OCI-LY7 (cell line): ENCODE measurements around the gene SRBD1. TPM values are rescaled to one million over a fixed set of nuclear protein-coding genes. Genes with fewer than 3 reads are reported as not detected.

Experiments
- Bru-seq: library from RNA; stranded (reverse); fragments of 400-500 nt; gene quantifications from one replicate; lab custom pipeline; 2021; lab: Mats Ljungman, UMichigan
- BruChase-seq, 2 experiments: library from RNA; stranded (reverse); fragments of 400-500 nt; gene quantifications; one replicate each; lab custom pipeline; 2021; lab: Mats Ljungman, UMichigan
- BruUV-seq: library from RNA; stranded (reverse); fragments of 400-500 nt; replicated peaks from 2 replicates; lab custom pipeline; 2021; lab: Mats Ljungman, UMichigan
- CTCF ChIA-PET: fragments of 300-600 bp; sonication (Branson Sonifier 250); formaldehyde crosslinking; loops from one replicate; lab custom pipeline; 2022; ENCODE audit warnings: antibody characterized with exemption; ENCODE audit not compliant: unreplicated experiment; lab: Charles Lee
- POLR2A ChIA-PET: fragments of 300-600 bp; sonication (Branson Sonifier 250); formaldehyde crosslinking; loops from one replicate; lab custom pipeline; 2022; ENCODE audit warnings: antibody characterized with exemption; lab: Charles Lee
- DNase-seq: peaks from one replicate; pipeline ENCODE4 v3.0.0-alpha.2; 2015; ENCODE audit warnings: low spot score
- H2AFZ ChIP-seq: fragments of 200-600 bp; sonication (generic), shearing (Covaris generic); 2 replicates; pipeline ENCODE4 v1.6.1; 2014; ENCODE audit warnings: mild to moderate bottlenecking, antibody characterized with exemption, low read length, moderate library complexity
- H3K27ac ChIP-seq: fragments of 200-600 bp; sonication (generic); 2 replicates; pipeline ENCODE4 v1.5.1; 2014; ENCODE audit warnings: mixed run types, low read depth, mild to moderate bottlenecking, moderate library complexity, low read length, inconsistent platforms; ENCODE audit not compliant: poor library complexity, severe bottlenecking
- H3K36me3 ChIP-seq: fragments of 200-600 bp; sonication (generic); 2 replicates; pipeline ENCODE4 v1.6.1; 2014; ENCODE audit warnings: mild to moderate bottlenecking, antibody characterized with exemption, low read length, moderate library complexity, mixed read lengths; ENCODE audit not compliant: insufficient read depth
- H3K4me1 ChIP-seq: fragments of 200-600 bp; sonication (generic); 2 replicates; pipeline ENCODE4 v1.5.1; 2014; ENCODE audit warnings: mild to moderate bottlenecking, low read length; ENCODE audit not compliant: insufficient read depth, poor library complexity, severe bottlenecking
- H3K4me2 ChIP-seq: fragments of 200-600 bp; sonication (generic); 2 replicates; pipeline ENCODE4 v1.6.1; 2014; ENCODE audit warnings: mild to moderate bottlenecking, low read length
- H3K4me3 ChIP-seq: fragments of 200-600 bp; sonication (generic); 2 replicates; pipeline ENCODE4 v1.5.1; 2014; ENCODE audit warnings: mild to moderate bottlenecking, low read depth, low read length; ENCODE audit not compliant: poor library complexity, severe bottlenecking
- H3K79me2 ChIP-seq: fragments of 200-600 bp; sonication (generic); 2 replicates; pipeline ENCODE4 v1.6.1; 2016; ENCODE audit warnings: low read depth, mild to moderate bottlenecking, low read length, moderate library complexity, mixed read lengths; ENCODE audit not compliant: insufficient read depth
- H3K9me2 ChIP-seq: fragments of 200-600 bp; sonication (generic); 2 replicates; pipeline ENCODE4 v1.6.1; 2016; ENCODE audit warnings: mild to moderate bottlenecking, low read length, mixed read lengths; ENCODE audit not compliant: insufficient read depth
- H3K9me3 ChIP-seq: fragments of 200-600 bp; sonication (generic); 2 replicates; pipeline ENCODE4 v1.6.1; 2014; ENCODE audit warnings: mild to moderate bottlenecking, mixed run types, low read length, mixed read lengths
- H4K20me1 ChIP-seq: fragments of 200-600 bp; sonication (generic); 2 replicates; pipeline ENCODE4 v1.6.1; 2014; ENCODE audit warnings: mild to moderate bottlenecking, antibody characterized with exemption, low read length, moderate library complexity, mixed read lengths; ENCODE audit not compliant: insufficient read depth
- EZH2phosphoT487 ChIP-seq: fragments of 200-600 bp; sonication (generic); IDR thresholded peaks from 2 replicates; pipeline ENCODE4 v1.6.1; 2018; ENCODE audit warnings: low read depth, borderline replicate concordance, mild to moderate bottlenecking, mixed run types, antibody characterized with exemption, low read length, moderate library complexity, mixed read lengths
- intact Hi-C: fragments of 100-400 bp; cut with micrococcal nuclease; formaldehyde crosslinking; loops from one replicate; pipeline ENCODE4 v1.10.0; 2022; ENCODE audit not compliant: unreplicated experiment
- long read RNA-seq: library from polyadenylated mRNA; stranded (forward); transcript quantifications from one replicate; pipeline ENCODE4 v2.0.0, GENCODE V29; 2022
- total RNA-seq, 2 experiments: library from RNA; depleted of rRNA in 1 of 2; stranded (reverse); fragments of >200 nt in 1 of 2; shearing (Covaris generic) in 1 of 2; gene quantifications; 2 replicates each; pipeline ENCODE4 v1.2.3, GENCODE V29; 2014 to 2022
- TF ChIP-seq, protein P1 (sequence below): fragments of 200-600 bp; sonication (generic); conservative IDR thresholded peaks from 2 replicates; pipeline ENCODE4 v1.5.1; 2014; ENCODE audit warnings: mild to moderate bottlenecking, antibody characterized with exemption, low read length, moderate library complexity, mixed read lengths

Gene SRBD1, protein sequence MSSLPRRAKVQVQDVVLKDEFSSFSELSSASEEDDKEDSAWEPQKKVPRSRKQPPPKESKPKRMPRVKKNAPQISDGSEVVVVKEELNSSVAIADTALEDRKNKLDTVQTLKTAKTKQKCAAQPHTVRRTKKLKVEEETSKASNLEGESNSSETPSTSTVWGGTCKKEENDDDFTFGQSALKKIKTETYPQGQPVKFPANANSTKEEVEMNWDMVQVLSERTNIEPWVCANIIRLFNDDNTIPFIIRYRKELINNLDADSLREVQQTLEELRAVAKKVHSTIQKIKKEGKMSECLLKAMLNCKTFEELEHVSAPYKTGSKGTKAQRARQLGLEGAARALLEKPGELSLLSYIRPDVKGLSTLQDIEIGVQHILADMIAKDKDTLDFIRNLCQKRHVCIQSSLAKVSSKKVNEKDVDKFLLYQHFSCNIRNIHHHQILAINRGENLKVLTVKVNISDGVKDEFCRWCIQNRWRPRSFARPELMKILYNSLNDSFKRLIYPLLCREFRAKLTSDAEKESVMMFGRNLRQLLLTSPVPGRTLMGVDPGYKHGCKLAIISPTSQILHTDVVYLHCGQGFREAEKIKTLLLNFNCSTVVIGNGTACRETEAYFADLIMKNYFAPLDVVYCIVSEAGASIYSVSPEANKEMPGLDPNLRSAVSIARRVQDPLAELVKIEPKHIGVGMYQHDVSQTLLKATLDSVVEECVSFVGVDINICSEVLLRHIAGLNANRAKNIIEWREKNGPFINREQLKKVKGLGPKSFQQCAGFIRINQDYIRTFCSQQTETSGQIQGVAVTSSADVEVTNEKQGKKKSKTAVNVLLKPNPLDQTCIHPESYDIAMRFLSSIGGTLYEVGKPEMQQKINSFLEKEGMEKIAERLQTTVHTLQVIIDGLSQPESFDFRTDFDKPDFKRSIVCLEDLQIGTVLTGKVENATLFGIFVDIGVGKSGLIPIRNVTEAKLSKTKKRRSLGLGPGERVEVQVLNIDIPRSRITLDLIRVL
- total RNA-seq (2014; rRNA removed; shearing (Covaris generic)) (13.9 and 15.5 TPM in 2 replicates), total RNA-seq (2022) (16.0 and 17.6 TPM in 2 replicates), Bru-seq, nascent RNA (percentile 79 among the genes with signal in this experiment), BruChase-seq, experiment 1, labeled RNA remaining after a 6-hour chase (percentile 61 among the genes with signal in this experiment), BruChase-seq, experiment 2, labeled RNA remaining after a 2-hour chase (percentile 61 among the genes with signal in this experiment)
- long read RNA-seq, transcript SRBD1-201 (21 exons, 3,681 nt): major isoform, 22 of 43 reads
- long read RNA-seq, partial matches to known transcripts: 6 of 43 reads
- long read RNA-seq, other reads (novel, unspliced or antisense): 15 of 43 reads

DNA sequence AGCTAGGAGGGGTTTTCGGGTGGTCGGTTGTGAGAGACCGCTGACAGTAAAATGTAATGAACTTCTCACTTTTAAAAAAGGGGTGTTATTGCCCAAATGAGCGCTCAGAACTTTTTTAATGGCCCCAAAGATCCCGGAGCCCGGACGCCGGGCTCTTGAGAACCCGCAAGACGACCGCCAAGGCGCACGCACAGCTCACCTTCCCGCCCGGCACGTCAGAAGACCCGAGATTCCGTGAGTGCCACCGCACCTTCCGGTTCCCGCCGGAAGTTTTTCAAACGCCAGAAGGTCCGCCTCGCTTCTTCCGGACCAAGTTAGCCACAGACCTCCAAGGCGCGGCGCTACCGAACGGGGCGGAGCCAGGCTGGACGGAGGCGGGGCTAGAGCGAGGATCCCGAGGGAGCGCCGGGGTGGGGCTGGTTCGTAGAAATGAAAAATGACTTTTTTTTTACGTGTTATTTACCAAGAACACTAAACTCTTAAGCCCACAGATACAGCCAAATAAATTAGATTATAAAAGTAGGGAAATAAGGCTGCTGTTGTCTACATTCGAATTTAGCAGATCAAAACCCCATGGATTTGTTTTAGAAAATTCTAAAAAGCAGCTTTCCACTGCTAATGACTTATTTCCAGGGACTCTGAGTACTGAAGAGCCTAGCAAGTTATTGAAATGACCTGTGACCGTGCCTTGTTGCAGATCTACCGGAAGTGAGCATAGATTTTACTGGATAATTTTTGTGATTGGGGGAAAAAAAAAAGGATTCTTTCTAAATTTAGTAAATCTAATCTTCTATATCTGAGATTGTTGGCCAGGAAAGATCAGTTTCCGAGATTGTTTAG, at the start of gene SRBD1:
Gene SRBD1 (minus strand): TSS at position 248 of the 840 bp plus-strand sequence. CDS start 5,826 bp downstream, outside the sequence.
- POLR2A ChIA-PET: interaction anchor here (0.6 to 1.1 kb wide), 8 partner anchors 14 to 233 kb away, joined by 3 to 7 read pairs (median 3); no protein-coding TSS in a partner anchor
- BruUV-seq: no TSS peak
- H3K4me3 ChIP-seq: peak within 1 kb of the TSS; percentile 85

DNA sequence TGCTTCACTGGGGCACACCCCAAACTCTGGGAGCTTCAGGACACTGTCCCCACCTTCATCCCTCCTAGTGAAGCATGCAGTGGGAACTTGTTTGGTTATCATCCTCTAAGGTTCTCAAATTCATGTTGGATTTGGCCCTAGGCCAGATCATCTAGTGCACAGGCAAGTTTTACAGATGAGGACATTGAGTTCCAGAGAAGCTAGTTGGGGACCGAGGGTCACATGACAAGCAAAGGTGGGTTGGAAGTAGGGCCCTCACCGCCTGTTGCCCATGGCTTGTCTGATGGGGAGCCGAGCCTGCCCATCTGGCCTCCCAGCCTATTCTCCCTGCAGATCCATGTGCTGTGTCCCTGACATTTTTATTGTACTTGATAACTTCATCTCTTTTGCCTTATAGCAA, 43.2 kb upstream of the SRBD1 start:
- POLR2A ChIA-PET: interaction anchor here (0.7 to 1.1 kb wide), 2 partner anchors 11 to 1980 kb away, joined by 3 to 10 read pairs; no protein-coding TSS in a partner anchor
- peaks cover 19% of the 10 kb centered on the region for H3K4me1 ChIP-seq

More for the DNA sequence above, at the start of gene SRBD1:
- Histone ChIP-seq H4K20me1 (peaks cover 7% of the 10 kb centered on the region; the same call in 1 of the 2 replicates), H3K9me2 (no peaks in the 10 kb centered on the region), H3K36me3 (no peaks in the 10 kb centered on the region), H3K4me1 (peaks cover 22% of the 10 kb centered on the region), H3K27ac (peak within 1 kb of the TSS; percentile 80), H2AFZ (peak within 1 kb of the TSS; percentile 98), H3K79me2 (peaks cover 18% of the 10 kb centered on the region; the same call in 1 of the 2 replicates), H3K4me2 (peak within 1 kb of the TSS; percentile 96), H3K9me3 (no peaks in the 10 kb centered on the region)
- DNase-seq: peak; percentile 95
- CTCF ChIA-PET: interaction anchor here (0.6 kb wide), 1 partner anchor 741 kb away, joined by 3 read pairs; no protein-coding TSS in a partner anchor
- intact Hi-C loops: no loop called here
- TF ChIP-seq, protein P1, sequence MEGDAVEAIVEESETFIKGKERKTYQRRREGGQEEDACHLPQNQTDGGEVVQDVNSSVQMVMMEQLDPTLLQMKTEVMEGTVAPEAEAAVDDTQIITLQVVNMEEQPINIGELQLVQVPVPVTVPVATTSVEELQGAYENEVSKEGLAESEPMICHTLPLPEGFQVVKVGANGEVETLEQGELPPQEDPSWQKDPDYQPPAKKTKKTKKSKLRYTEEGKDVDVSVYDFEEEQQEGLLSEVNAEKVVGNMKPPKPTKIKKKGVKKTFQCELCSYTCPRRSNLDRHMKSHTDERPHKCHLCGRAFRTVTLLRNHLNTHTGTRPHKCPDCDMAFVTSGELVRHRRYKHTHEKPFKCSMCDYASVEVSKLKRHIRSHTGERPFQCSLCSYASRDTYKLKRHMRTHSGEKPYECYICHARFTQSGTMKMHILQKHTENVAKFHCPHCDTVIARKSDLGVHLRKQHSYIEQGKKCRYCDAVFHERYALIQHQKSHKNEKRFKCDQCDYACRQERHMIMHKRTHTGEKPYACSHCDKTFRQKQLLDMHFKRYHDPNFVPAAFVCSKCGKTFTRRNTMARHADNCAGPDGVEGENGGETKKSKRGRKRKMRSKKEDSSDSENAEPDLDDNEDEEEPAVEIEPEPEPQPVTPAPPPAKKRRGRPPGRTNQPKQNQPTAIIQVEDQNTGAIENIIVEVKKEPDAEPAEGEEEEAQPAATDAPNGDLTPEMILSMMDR: no peak
- TF ChIP-seq EZH2phosphoT487: no peak

More for the DNA sequence above, 43.2 kb upstream of the SRBD1 start:
- no peak overlapping the region for H2AFZ ChIP-seq
- no peaks in the 10 kb centered on the region for H3K9me3 ChIP-seq
- peaks cover 3% of the 10 kb centered on the region; the same call in 1 of the 2 replicates for H3K79me2 ChIP-seq
- intact Hi-C loops: loop anchor here (5.0 kb wide), 2 partner anchors 38 to 88 kb away; no protein-coding TSS in a partner anchor
- H3K27ac ChIP-seq: no peak overlapping the region
- no peaks in the 10 kb centered on the region for H3K9me2 ChIP-seq
- CTCF ChIA-PET: no interaction called here
- H3K4me2 ChIP-seq: peak overlapping the region; percentile 99; the same call in 1 of the 2 replicates
- no peak for DNase-seq
- no peak overlapping the region for H3K4me3 ChIP-seq
- TF ChIP-seq, protein P1: no peak
- no peak for TF ChIP-seq EZH2phosphoT487
- no TSS peak for BruUV-seq
- no peaks in the 10 kb centered on the region for H3K36me3 ChIP-seq
- no peaks in the 10 kb centered on the region; the same call in 1 of the 2 replicates for H4K20me1 ChIP-seq
